HEK293 (cell line): ENCODE results near the gene PKP3.
A peak's percentile ranks its signal among the peaks of the same experiment; 100 is the strongest.
"Not testable (repeated sequence)": the region's sequence is repeated elsewhere in the genome, so short reads cannot be mapped to it uniquely, and the experiment has no call there.

Experiments used
- CTCF ChIA-PET: fragments of 350-600 bp; formaldehyde crosslinking; extraction: SDS; loops from one replicate; lab custom pipeline; 2021; ENCODE audit warnings: antibody characterized with exemption; lab: Yijun Ruan, JAX
- POLR2A ChIA-PET: fragments of 300-600 bp; formaldehyde crosslinking; extraction: SDS; loops from one replicate; lab custom pipeline; 2020; ENCODE audit warnings: antibody characterized with exemption, inconsistent platforms; lab: Yijun Ruan, JAX
- H3K27ac ChIP-seq: fragments of 200-500 bp; sonication (Bioruptor generic); 2 replicates; pipeline ENCODE4 v1.5.1; 2014; ENCODE audit warnings: low read depth, low read length, control low read depth, inconsistent platforms; ENCODE audit errors: extremely low read depth
- H3K36me3 ChIP-seq, 2 experiments: fragments of 200-500 bp in 1 of 2; sonication (Bioruptor generic) in 1 of 2; 1 replicate in 1 of 2; 2 replicates in 1 of 2; pipeline ENCODE4 v1.5.1; 2014 to 2017; ENCODE audit warnings: inconsistent platforms in 2 of 2, low read length in 2 of 2; ENCODE audit not compliant: control insufficient read depth in 2 of 2, insufficient read depth in 1 of 2
- H3K4me1 ChIP-seq: fragments of 200-500 bp; sonication (Bioruptor generic); 2 replicates; pipeline ENCODE4 v1.5.1; 2014; ENCODE audit warnings: mild to moderate bottlenecking, low read length, inconsistent platforms; ENCODE audit not compliant: control insufficient read depth, insufficient read depth
- H3K4me3 ChIP-seq: 2 replicates; pipeline ENCODE4 v1.5.1; 2011; ENCODE audit warnings: low read depth, mild to moderate bottlenecking, control low read depth, low read length, moderate library complexity
- H3K9me3 ChIP-seq: fragments of 200-500 bp; sonication (Bioruptor generic); 2 replicates; pipeline ENCODE4 v1.5.1; 2014; ENCODE audit warnings: low read depth, low read length, inconsistent platforms; ENCODE audit not compliant: control insufficient read depth, insufficient read depth
- BCL11B ChIP-seq: fragments of 450-650 bp; formaldehyde crosslinking; IDR thresholded peaks from 2 replicates; pipeline ENCODE4 v1.5.1; 2016; ENCODE audit warnings: low read depth, missing biosample characterization, missing genetic modification characterization
- GLIS1 ChIP-seq: fragments of 450-650 bp; formaldehyde crosslinking; IDR thresholded peaks from 2 replicates; pipeline ENCODE4 v1.5.1; 2016; ENCODE audit warnings: missing biosample characterization, missing genetic modification characterization
- GLIS2 ChIP-seq: fragments of 450-650 bp; formaldehyde crosslinking; IDR thresholded peaks from 2 replicates; pipeline ENCODE4 v1.5.1; 2016; ENCODE audit warnings: missing biosample characterization, missing genetic modification characterization
- SCRT2 ChIP-seq: fragments of 450-650 bp; formaldehyde crosslinking; IDR thresholded peaks from 2 replicates; pipeline ENCODE4 v1.5.1; 2016; ENCODE audit warnings: missing biosample characterization, missing genetic modification characterization
- ZIC2 ChIP-seq: fragments of 450-650 bp; formaldehyde crosslinking; IDR thresholded peaks from 2 replicates; pipeline ENCODE4 v1.5.1; 2016; ENCODE audit warnings: missing biosample characterization, missing genetic modification characterization
- ZNF114 ChIP-seq: fragments of 450-650 bp; formaldehyde crosslinking; IDR thresholded peaks from 2 replicates; pipeline ENCODE4 v1.5.0; 2017; ENCODE audit warnings: missing biosample characterization, missing genetic modification characterization
- ZNF148 ChIP-seq: fragments of 450-650 bp; formaldehyde crosslinking; IDR thresholded peaks from 2 replicates; pipeline ENCODE4 v1.5.0; 2017; ENCODE audit warnings: missing biosample characterization, missing genetic modification characterization, borderline replicate concordance
- ZNF76 ChIP-seq: fragments of 450-650 bp; formaldehyde crosslinking; IDR thresholded peaks from 2 replicates; pipeline ENCODE4; 2016; ENCODE audit warnings: low read depth, missing biosample characterization, missing genetic modification characterization, borderline replicate concordance
- TF ChIP-seq, protein P1 (sequence below): fragments of 450-650 bp; formaldehyde crosslinking; IDR thresholded peaks from 2 replicates; pipeline ENCODE4 v1.5.1; 2016; ENCODE audit warnings: missing biosample characterization, missing genetic modification characterization, low read depth
- TF ChIP-seq, protein P2 (sequence below): fragments of 450-650 bp; formaldehyde crosslinking; IDR thresholded peaks from 2 replicates; pipeline ENCODE4 v1.5.1; 2016; ENCODE audit warnings: missing biosample characterization, missing genetic modification characterization
- TF ChIP-seq, protein P3 (sequence below): fragments of 450-650 bp; formaldehyde crosslinking; IDR thresholded peaks from 2 replicates; pipeline ENCODE4 v1.5.1; 2016; ENCODE audit warnings: missing biosample characterization, missing genetic modification characterization

Gene PKP3

GRCh38 chr11:408154-409007, 14.4 kb downstream of the PKP3 start:
- Histone ChIP-seq H3K36me3 (peaks cover 0 to 17% of the 10 kb centered on the region in 2 experiments; a peak in 1 of 3 replicates), H3K4me1 (no peaks in the 10 kb centered on the region), H3K27ac (no peak overlapping the region), H3K4me3 (no peak overlapping the region), H3K9me3 (no peaks in the 10 kb centered on the region)
- CTCF ChIA-PET = interaction anchor here (0.7 to 2.8 kb wide), 3 partner anchors 12 to 40 kb away, joined by 3 to 15 read pairs (median 6); no protein-coding TSS in a partner anchor
- TF ChIP-seq, protein P1, sequence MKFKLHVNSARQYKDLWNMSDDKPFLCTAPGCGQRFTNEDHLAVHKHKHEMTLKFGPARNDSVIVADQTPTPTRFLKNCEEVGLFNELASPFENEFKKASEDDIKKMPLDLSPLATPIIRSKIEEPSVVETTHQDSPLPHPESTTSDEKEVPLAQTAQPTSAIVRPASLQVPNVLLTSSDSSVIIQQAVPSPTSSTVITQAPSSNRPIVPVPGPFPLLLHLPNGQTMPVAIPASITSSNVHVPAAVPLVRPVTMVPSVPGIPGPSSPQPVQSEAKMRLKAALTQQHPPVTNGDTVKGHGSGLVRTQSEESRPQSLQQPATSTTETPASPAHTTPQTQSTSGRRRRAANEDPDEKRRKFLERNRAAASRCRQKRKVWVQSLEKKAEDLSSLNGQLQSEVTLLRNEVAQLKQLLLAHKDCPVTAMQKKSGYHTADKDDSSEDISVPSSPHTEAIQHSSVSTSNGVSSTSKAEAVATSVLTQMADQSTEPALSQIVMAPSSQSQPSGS (tag by site-specific recombination) = no peak
- TF ChIP-seq BCL11B = no peak
- POLR2A ChIA-PET = interaction anchor here (1.4 kb wide), 1 partner anchor 201 kb away, joined by 9 read pairs; the partner anchor contains the start of genes BET1L and RIC8A

DNA sequence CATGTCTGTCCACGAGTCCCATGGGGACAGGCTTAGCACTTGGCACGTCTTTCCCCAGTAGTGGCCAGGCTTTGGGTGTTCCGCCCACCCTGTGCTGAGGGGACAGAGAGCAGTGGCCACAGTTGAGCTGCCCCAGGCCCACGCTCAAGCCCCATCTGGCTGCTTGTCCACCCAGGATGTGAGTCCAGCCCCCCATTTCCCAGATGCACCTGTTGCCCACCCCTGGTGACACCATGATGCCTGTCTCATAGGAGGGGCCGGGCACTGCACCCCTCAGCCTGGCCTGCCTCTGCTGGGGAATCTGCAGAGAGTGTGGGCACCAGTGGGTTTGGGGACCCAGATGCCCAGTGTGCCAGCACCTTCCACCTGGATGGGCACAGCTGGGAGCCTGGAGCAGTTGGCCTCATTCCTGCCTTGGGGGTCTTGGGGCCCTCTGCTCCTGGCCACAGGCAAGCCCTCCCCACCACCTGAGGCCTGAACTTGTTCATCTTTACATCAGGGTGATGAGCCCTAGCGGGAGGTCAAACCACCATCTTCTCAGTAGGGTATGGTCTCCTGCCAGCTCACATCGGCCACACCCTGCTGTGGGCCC, 15.1 kb downstream of the PKP3 start:
- no peaks in the 10 kb centered on the region for H3K9me3 ChIP-seq
- POLR2A ChIA-PET = no interaction called here
- TF ChIP-seq GLIS1 (tag by site-specific recombination) (peak; percentile 29), ZNF114 (no peak), ZNF76 (tag by site-specific recombination) (no peak), ZIC2 (tag by site-specific recombination) (peak; percentile 66), SCRT2 (tag by site-specific recombination) (peak; percentile 88)
- TF ChIP-seq, protein P2, sequence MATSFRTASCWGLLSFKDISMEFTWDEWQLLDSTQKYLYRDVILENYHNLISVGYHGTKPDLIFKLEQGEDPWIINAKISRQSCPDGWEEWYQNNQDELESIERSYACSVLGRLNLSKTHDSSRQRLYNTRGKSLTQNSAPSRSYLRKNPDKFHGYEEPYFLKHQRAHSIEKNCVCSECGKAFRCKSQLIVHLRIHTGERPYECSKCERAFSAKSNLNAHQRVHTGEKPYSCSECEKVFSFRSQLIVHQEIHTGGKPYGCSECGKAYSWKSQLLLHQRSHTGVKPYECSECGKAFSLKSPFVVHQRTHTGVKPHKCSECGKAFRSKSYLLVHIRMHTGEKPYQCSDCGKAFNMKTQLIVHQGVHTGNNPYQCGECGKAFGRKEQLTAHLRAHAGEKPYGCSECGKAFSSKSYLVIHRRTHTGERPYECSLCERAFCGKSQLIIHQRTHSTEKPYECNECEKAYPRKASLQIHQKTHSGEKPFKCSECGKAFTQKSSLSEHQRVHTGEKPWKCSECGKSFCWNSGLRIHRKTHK (tag by site-specific recombination) = no peak
- H3K36me3 ChIP-seq = peaks cover 0 to 10% of the 10 kb centered on the region in 2 experiments; a peak in 1 of 3 replicates
- no peak overlapping the region for H3K27ac ChIP-seq
- no peaks in the 10 kb centered on the region for H3K4me1 ChIP-seq
- no peak overlapping the region for H3K4me3 ChIP-seq
- CTCF ChIA-PET = interaction anchor here (0.7 kb wide), 1 partner anchor 40 kb away, joined by 3 read pairs; no protein-coding TSS in a partner anchor

GRCh38 chr11:409600-410483, 15.8 kb downstream of the PKP3 start:
- no peaks in the 10 kb centered on the region for H3K4me1 ChIP-seq

GRCh38 chr11:410711-411110, 16.7 kb downstream of the PKP3 start:
- CTCF ChIA-PET = not testable (repeated sequence)

More at GRCh38 chr11:409600-410483, 15.8 kb downstream of the PKP3 start:
- H3K4me3 ChIP-seq = no peak overlapping the region
- H3K36me3 ChIP-seq = peaks cover 0 to 2% of the 10 kb centered on the region in 2 experiments; a peak in 1 of 3 replicates
- TF ChIP-seq GLIS2 (tag by site-specific recombination) (peak; percentile 11; the same call in 1 of the 2 replicates), ZNF148 (tag by site-specific recombination) (no peak), ZIC2 (tag by site-specific recombination) (peak; percentile 62)
- TF ChIP-seq, protein P3, sequence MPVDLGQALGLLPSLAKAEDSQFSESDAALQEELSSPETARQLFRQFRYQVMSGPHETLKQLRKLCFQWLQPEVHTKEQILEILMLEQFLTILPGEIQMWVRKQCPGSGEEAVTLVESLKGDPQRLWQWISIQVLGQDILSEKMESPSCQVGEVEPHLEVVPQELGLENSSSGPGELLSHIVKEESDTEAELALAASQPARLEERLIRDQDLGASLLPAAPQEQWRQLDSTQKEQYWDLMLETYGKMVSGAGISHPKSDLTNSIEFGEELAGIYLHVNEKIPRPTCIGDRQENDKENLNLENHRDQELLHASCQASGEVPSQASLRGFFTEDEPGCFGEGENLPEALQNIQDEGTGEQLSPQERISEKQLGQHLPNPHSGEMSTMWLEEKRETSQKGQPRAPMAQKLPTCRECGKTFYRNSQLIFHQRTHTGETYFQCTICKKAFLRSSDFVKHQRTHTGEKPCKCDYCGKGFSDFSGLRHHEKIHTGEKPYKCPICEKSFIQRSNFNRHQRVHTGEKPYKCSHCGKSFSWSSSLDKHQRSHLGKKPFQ (tag by site-specific recombination) = no peak
- H3K27ac ChIP-seq = no peak overlapping the region
- CTCF ChIA-PET = interaction anchor here (0.6 to 0.7 kb wide), 2 partner anchors 38 to 39 kb away, joined by 3 read pairs; no protein-coding TSS in a partner anchor
- no peaks in the 10 kb centered on the region for H3K9me3 ChIP-seq
- POLR2A ChIA-PET = no interaction called here

DNA sequence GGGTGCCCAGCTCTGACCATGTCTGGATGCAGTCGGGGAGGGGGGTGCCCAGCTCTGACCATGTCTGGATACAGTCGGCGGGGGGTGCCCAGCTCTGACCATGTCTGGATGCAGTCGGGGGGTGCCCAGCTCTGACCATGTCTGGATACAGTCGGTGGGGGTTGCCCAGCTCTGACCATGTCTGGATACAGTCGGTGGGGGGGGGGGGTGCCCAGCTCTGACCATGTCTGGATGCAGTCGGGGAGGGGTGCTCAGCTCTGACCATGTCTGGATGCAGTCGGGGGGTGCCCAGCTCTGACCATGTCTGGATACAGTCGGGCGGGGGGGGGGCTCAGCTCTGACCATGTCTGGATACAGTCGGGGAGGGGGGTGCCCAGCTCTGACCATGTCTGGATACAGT, 17.5 kb downstream of the PKP3 start:
- CTCF ChIA-PET = interaction anchor here (0.6 kb wide), 1 partner anchor 15 kb away, joined by 3 read pairs; no protein-coding TSS in a partner anchor
- H3K36me3 ChIP-seq, H3K27ac ChIP-seq, H3K9me3 ChIP-seq, H3K4me3 ChIP-seq, H3K4me1 ChIP-seq: not testable (repeated sequence)
- POLR2A ChIA-PET = interaction anchor here (0.6 to 1.0 kb wide), 2 partner anchors 204 to 332 kb away, joined by 3 read pairs; partner anchors contain the start of genes BET1L and RIC8A

More at GRCh38 chr11:410711-411110, 16.7 kb downstream of the PKP3 start:
- H3K9me3 ChIP-seq, H3K4me1 ChIP-seq, POLR2A ChIA-PET, H3K27ac ChIP-seq, H3K4me3 ChIP-seq, H3K36me3 ChIP-seq: not testable (repeated sequence)
